Activated gamma-delta T cell (primary cell): ENCODE measurements around the gene CTSW.
"Not testable (repeated sequence)": the region's sequence is repeated elsewhere in the genome, so short reads cannot be mapped to it uniquely, and the experiment has no call there.

ENCODE experiments used
- DNase-seq: peaks from one replicate; lab custom pipeline; 2025; lab: John Stamatoyannopoulos, UW
- total RNA-seq, 2 donors: gene quantifications; one replicate each; lab custom pipeline; 2026; lab: John Stamatoyannopoulos, UW

CTSW gene, protein sequence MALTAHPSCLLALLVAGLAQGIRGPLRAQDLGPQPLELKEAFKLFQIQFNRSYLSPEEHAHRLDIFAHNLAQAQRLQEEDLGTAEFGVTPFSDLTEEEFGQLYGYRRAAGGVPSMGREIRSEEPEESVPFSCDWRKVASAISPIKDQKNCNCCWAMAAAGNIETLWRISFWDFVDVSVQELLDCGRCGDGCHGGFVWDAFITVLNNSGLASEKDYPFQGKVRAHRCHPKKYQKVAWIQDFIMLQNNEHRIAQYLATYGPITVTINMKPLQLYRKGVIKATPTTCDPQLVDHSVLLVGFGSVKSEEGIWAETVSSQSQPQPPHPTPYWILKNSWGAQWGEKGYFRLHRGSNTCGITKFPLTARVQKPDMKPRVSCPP
- 64.4 to 143 reads per million in 2 donors for total RNA-seq

DNA sequence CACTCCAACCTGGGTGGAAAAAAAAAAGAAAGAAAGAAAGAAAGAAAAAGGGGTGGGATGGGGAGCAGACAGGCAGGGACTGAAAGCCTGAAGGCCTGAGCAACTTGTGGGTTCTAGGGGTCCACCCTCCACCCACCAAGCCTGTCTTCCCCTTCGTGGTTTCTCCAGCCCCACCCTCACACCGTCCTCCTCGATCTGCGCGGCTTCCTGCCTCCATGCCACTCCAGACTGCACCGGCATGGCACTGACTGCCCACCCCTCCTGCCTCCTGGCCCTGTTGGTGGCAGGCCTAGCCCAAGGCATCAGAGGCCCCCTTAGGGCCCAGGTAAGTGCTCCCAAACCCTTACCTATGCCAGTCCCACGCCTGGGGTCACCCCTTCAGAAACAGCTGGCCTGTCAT lies at the start of gene CTSW:
Gene CTSW (plus strand): TSS at position 221 of the 400 bp plus-strand sequence. CDS start 18 bp downstream, at position 239.
- peak; percentile 45 for DNase-seq

DNA sequence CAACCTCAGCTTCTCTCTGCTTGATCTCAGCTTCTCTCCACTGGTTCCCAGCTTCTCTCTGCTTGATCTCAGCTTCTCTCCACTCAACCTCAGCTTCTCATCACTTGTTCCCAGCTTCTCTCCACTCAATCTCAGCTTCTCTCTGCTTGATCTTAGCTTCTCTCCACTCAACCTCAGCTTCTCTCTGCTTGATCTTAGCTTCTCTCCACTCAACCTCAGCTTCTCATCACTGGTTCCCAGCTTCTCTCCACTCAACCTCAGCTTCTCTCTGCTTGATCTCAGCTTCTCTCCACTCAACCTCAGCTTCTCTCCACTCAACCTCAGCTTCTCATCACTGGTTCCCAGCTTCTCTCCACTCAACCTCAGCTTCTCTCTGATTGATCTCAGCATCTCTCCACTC lies 47.4 kb upstream of the CTSW start:
- DNase-seq: not testable (repeated sequence)

DNA sequence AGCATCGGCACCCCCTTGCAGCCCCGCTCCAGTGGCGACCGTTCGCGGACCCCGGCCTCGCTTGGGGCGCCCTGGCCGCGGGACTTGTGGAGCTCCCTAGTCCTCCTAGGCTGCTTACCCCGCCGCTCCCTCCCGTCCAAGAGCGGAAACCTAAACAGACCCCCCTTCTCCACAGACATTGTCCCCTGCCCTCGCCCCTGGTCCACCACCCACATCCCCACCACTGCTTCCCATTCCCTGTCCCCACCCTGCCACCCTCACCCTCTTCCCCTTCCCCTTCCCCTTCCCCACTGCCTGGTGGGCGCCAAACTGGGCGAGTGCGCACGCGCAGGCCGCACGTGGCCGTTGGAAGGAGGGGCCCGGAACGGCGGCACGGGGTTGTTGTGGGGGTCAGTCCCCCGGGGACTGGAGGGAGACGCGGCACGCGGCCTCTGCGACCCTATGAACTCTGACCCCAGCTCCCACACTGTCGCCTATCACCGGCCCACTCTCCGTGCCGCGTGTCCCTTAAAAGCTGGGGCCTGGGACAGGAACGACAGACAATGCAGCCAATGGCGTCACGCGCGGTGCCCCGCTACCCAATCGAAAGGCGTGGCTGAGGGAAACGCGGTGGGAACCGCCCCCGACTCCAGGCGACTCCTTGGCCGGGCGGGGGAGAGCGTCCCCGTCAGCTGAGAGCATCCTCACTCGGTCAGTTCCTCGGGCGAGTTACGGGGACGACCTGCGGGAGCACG lies 46.2 kb upstream of the CTSW start, which contains the start of gene SNX32:
Gene SNX32 (plus strand): TSS at position 667 of the 734 bp plus-strand sequence. CDS start 103 bp downstream, outside the sequence.
- DNase-seq: peak; percentile 89

DNA sequence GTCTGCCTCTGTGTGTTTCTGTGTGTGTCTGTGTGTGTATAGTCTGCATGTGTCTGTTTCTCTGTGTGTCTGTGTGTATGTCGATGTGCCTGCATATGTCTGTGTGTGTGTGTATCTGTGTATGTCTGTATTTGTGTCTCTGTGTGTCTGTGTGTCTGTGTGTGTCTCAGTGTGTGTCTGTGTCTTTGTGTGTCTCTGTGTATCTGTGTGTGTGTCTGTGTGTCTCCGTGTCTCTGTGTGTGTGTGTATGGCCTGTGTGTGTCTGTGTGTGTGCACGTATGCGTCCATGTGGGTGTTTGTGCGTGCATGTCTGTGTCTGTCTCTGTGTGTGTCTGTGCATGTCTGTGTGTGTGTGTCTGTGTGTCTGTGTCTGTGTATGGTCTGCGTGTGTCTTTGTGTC lies 45.4 kb upstream of the CTSW start:
- no peak for DNase-seq

DNA sequence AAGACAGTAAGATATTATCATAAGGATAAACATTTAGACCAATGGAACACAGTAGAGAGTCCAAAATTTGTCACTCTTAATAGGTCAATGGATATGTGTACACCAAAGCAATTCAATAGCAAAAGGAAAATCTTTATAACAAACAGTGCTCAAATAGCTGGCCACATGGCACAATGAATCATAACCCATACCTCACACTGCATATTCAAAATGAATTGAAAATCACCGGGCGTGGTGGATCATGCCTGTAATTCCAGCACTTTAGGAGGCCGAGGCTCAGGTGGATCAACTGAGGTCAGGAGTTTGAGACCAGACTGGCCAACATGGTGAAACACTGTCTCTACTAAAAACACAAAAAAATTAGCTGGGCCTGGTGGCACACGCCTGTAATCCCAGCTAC lies 37.5 kb upstream of the CTSW start:
- DNase-seq: no peak

DNA sequence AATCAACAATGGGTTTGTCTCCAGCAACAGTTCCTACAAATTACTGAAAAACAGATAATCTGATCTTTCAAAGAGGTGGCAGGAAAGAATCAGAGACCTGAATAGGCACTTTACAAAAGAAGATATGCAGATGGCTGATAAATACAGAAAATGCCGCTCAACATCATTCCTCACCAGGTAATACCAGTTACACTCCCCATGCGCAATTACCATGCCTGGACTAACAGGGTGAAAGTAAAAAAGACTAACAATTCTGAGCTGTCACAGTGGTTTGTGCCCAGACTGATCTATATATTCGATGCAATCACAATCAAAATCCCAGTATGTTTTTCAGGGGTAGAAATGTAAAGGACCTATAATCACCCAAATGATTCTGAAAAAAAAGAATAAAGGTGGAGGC lies 35.8 kb upstream of the CTSW start:
- DNase-seq: no peak

DNA sequence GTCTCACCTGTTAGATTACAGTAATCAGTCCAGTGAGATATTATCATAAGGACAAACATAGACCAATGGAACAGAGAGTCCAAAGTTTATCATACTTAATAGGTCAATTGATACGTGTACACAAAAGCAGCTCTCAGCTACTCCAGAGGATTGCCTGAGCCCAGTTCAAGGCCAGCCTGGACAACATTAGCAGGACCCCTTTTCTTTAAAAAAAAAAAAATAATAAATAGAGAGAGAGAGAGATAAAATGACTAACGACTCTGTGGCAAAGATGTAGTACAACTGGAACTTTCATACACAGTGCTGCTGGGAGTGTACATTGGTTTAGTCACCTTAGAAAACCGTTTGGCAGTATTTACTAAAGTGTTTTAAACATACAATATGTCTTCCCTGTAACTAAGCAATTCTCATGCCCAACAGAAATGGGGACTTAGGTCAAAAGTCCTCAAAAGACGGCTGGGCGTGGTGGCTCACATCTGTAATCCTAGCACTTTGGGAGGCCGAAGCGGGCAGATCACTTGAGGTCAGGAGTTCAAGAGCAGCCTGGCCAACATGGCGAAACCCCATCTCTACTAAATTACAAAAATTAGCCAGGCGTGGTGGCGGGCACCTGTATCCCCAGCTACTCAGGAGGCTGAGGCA lies 35.3 kb upstream of the CTSW start:
- DNase-seq: no peak

DNA sequence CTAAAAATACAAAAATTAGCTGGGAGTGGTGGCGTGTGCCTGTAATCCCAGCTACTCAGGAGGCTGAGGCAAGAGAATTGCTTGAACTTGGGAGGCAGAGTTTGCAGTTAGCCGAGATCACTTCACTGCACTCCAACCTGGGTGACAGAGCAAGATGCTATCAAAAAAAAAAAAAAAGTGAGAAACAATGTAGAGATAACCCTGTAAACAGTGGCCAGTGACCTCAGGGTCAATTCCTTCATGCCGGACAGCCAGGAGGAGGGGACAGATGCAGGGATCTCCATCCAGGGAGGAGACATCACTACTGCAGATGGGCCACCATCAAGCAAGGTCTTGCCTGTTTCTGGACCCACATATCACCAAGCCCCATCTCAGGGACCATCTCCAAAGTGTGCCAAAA lies 31.9 kb upstream of the CTSW start:
- DNase-seq: no peak

DNA sequence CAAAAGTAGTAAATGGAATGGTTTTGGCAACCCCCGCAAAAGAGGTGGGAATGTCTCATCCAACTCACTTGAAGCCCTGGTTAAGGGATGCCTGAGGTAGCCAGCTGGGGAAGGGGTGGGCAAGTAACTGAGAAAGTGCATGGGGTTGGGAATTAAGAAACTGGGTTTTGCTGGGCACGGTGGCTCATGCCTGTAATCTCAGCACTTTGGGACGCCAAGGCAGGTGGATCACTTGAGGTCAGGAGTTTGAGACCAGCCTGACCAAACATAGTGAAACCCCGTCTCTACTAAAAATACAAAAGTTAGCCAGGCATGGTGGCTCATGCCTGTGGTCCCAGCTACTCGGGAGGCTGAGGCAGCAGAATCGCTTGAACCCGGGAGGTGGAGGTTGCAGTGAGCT lies 30.9 kb upstream of the CTSW start:
- not testable (repeated sequence) for DNase-seq

DNA sequence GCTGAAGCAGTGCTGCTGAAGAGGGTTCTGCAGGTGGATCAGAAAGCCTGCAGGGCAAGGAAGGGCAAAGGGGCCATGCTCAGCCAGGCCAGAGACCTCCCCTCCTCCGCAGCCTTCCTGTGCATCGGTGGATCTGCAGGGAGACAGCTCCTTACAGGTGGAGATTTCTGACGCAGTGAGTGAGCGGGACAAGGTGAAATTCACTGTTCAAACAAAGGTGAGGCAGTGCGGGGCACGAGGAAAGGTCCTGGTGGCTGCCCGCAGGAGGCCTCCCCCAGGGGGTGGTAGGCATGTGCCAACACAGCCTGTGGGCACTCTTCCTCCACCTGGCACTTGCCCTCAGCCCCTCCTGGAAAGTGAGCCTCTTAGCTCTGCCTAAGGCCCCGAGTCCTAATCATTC lies 30.3 kb upstream of the CTSW start:
- no peak for DNase-seq

DNA sequence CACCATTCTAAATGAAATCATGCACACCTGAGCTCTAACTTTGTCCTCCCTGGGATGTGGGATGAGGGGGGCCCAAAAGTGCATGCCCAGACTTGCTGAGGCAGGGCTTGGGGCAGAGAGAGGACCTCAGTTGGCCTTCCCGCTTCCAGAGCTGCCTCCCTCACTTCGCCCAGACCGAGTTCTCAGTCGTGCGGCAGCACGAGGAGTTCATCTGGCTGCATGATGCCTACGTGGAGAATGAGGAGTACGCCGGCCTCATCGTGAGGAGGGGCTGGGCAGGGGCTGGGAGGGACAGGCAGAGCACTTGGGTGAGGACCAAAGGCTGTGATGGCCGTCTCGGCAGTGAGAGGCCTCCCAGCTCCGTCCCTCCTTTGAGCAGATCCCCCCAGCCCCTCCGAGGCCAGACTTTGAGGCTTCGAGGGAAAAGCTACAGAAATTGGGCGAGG lies 29.8 kb upstream of the CTSW start:
- no peak for DNase-seq

DNA sequence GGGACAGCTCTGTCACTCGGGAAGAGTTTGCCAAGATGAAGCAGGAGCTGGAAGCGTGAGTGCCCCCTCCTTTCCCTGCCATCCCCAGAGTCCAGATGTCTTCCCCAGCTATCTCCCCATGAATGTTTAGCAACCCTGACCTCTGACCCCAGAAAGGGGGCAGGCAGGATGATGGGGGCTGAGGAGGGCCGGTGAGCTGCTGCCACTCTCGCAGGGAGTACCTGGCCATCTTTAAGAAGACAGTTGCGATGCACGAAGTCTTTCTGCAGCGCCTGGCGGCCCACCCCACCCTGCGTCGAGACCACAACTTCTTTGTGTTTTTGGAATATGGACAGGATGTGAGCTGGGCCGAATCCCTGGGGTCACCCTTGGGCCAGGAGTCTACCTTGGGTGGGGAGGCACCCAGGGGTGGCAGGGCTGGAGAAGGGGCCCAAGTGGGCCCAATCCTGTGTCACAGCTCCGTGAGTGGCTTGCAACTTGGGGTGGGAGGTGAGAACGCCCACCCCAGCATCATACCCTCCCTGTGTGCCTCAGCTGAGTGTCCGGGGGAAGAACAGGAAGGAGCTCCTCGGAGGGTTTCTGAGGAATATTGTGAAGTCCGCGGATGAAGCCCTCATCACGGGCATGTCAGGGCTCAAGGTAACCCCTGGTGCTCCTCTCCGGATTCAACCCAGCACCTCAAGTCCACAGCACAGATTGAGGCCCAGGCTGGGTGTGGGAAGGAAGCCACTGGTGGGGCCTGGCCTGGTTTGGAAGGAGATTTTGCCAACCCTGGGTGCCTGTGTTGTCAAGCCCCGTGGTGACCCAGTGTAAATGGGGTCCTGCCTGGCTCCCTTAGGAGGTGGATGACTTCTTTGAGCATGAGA lies 29.2 kb upstream of the CTSW start:
- no peak for DNase-seq

DNA sequence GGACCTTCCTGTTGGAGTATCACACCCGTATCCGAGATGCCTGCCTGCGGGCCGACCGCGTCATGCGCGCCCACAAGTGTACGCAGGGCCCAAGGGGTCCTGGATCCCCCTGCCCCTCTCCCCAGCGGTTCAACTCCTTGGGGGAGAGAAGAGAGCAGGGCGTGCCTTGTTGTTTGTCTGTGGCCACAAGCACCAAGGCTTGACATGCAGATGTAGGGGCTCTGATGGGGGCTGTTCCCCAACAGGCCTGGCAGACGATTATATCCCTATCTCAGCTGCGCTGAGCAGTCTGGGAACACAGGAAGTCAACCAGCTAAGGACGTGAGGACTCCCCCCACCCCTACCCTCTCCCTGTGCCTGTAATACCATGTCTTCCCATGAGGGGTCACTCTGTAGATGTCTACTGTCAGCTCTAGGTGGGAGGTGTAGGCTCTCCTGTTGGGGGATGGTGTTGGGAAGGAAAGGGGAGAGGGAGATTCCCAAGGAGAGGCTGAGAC lies 28.5 kb upstream of the CTSW start:
- no peak for DNase-seq

DNA sequence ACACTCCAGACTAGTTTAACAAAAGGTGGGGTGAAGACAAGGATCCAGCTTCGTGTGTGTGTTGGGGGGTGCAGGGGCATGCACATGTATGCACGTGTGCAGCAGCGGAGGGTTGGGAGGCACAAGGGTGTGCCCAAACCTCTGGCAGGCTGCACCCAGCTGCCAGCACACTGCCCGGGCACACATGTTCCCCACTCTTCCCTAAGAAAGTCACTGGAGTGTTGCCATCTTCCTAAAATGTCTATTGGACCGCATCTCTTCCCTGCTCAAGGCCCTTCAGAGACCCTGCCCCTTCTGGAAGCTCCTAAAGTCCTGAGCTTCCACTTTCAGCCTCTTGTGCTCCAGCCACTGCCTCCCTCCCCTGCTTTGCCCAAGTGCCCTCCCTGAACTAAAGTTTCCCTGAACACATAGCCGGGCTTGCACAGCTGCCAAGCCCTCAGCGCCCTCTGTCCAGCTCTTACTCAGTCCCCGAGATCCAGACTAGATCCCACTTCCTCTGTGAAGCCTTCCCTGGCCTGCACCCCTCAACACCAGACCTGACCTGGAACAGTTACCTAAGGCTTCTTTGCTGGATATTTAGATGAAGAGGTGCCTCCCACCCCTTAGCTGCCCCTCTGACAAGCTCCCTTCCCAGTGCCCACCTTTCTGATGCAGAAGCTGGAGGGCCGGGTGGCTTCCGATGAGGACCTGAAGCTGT lies 27.7 kb upstream of the CTSW start:
- DNase-seq: no peak

DNA sequence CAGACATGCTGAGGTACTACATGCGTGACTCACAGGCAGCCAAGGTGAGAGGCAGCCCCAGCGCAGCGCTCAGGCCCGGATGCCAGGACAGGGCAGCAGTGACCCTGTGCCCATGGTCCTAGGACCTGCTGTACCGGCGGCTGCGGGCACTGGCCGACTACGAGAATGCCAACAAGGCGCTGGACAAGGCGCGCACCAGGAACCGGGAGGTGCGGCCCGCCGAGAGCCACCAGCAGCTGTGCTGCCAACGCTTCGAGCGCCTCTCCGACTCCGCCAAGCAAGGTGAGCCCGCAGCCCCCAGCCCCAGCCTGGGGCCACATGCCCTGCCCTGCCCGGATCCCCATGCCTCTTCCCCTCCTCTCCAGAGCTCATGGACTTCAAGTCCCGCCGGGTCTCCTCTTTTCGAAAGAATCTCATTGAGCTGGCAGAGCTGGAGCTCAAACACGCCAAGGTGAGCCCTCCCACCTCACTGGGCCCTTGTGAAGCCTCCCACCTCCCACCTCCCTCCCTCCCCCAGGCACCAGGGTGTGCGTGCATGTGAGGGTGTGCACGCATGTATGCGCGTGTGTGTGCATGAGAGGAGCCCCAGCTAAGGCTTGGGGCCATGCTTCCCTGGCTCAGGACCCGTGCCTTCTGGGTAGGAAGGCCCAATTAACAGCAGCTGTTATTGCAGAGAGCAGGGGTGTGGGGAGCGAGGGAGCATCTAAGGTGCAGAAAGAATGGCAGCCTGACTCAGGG lies 27.0 kb upstream of the CTSW start:
- no peak for DNase-seq

DNA sequence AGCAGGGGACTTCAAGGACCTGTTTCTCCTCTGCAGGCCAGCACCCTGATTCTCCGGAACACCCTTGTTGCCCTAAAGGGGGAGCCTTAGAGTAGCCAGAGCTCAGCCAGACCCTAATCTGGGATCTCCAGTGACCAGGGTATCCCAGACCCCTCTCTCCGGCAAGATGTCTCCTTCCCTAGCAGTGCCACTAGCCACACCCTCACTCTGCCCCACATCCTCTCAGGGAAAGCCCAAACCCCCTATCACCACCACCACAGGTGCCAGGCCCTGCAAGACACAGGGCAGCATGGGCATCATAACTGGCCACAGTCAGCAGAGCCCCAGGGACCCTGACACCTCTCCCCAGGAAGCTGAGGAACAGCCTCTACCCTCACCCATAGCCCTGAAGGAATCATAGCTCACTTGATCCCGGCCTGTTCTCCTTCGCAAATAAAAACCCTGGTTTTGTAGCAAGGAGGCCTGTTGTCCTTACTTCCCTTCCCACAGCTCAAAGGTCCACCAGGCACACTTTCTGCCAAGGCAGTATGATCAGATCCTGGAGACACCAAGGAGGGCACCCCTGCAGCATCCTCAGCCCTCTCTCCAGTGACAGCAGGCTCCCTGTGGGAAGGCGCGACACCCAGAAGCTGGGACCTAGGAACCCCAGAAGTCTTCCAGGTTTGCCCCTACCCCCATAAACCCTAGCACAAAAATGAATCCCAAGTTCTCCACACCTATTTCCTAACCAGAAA lies 26.2 kb upstream of the CTSW start:
- no peak for DNase-seq

DNA sequence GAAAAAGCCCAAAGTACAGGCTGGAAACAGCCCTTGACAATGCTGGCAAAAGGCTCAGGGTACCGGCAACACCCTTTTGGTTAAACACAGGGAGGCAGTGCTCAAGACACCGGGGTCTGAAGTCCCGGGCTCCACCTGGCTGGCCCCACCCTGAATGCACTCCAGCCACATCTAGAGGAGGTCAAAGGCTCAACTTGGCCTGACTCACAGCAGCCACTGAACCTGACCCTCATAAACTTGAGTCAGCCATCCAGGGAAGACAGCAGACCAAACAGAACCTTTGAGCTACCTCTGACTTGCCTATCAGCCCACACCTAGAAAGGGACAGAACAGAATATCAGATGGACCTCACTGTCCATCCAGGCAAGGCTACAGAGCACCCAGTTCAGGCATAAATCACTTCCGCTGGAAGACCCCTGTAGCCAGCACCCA lies 25.5 kb upstream of the CTSW start:
- DNase-seq: no peak

DNA sequence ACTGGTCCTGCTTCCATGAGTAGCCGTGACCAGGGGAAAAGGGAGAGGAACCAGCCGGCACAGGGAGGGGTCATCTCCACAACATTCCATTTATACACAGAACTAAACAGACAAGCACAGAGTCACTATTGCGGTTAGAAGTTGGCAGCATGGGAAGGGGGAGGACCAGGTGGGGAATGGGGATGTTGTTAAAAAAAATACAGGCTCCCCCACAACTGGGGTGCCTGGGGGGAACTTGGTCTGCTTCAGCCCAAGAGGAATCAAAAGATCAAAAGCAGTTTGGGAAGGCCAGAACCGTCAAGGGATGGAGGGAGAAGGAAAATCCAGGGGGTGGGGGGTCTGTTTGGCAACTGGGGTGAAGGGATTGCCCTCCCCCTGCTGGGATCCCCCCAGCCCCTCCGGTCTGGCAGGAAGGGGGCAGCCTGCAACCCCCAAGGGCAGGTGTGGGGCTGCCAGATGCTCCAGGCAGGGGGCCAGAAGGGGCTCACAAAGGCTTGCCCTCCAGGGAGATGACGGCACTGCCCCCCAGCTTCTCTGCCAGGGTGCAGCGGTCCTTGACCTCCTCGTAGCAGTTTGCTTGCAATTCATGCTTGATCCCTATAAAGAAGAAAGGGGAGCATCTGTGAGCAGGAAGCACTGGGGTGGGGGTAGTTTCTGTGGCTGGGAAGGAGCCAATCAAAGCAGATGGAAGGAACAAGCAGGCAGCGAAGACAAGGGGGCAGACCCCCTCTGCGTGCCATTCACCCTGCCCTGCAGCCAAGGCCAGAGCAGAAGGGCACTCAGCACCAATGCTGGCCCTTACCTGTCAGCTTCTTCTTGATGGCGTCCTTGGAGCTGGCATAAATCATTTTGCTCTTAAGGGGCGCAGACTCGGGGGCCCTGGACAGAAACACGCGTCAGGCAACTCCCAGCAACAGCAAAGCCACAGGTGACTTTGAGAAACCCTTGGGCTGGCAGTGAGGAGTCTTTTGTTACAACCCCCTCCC lies 24.5 kb upstream of the CTSW start:
- DNase-seq: no peak
